Common myeloid progenitor, CD34-positive (primary cell): Measurements from ENCODE around the gene YPEL3.

Experiments
- CTCF ChIA-PET: fragments of 350-600 bp; sonication (Branson Sonifier 250); formaldehyde crosslinking; loops from one replicate; lab custom pipeline; 2021; ENCODE audit warnings: antibody characterized with exemption; lab: Charles Lee
- POLR2A ChIA-PET: fragments of 350-600 bp; sonication (Branson Sonifier 250); formaldehyde crosslinking; loops from one replicate; lab custom pipeline; 2021; ENCODE audit warnings: antibody characterized with exemption; lab: Charles Lee
- DNase-seq, 3 donors: peaks; one replicate each; pipeline versions ENCODE4 v3.0.0 to v3.0.0-alpha.2; 2013
- H3K27ac ChIP-seq, 2 experiments: 1 replicate in 1 of 2; 2 replicates in 1 of 2; pipeline ENCODE4 v1.7.0; 2013; ENCODE audit warnings: inconsistent platforms in 2 of 2, low read length in 2 of 2, mild to moderate bottlenecking in 2 of 2, low read depth in 1 of 2, moderate library complexity in 1 of 2; ENCODE audit not compliant: severe bottlenecking in 2 of 2, insufficient read depth in 1 of 2, poor library complexity in 1 of 2
- H3K27me3 ChIP-seq, 5 experiments: replicated peaks in 2 of 5; 1 replicate in 3 of 5; 2 replicates in 2 of 5; pipeline versions ENCODE4 v1.6.1 to v1.7.0; 2013; ENCODE audit warnings: low read length in 4 of 5, mild to moderate bottlenecking in 2 of 5, moderate library complexity in 2 of 5, inconsistent platforms in 1 of 5; ENCODE audit not compliant: insufficient read depth in 5 of 5, control insufficient read depth in 4 of 5
- H3K36me3 ChIP-seq, 4 experiments: 1 replicate in 2 of 4; 2 replicates in 2 of 4; pipeline versions ENCODE4 v1.6.1 to v1.7.0; 2013; ENCODE audit warnings: low read length in 3 of 4, control low read depth in 1 of 4, mild to moderate bottlenecking in 1 of 4; ENCODE audit not compliant: control insufficient read depth in 4 of 4, insufficient read depth in 4 of 4
- H3K4me1 ChIP-seq, 4 experiments: 1 replicate in 3 of 4; 2 replicates in 1 of 4; pipeline versions ENCODE4 v1.6.1 to v1.7.1; 2013; ENCODE audit warnings: low read length in 3 of 4, mild to moderate bottlenecking in 3 of 4, control low read depth in 1 of 4, inconsistent platforms in 1 of 4, moderate library complexity in 1 of 4; ENCODE audit not compliant: control insufficient read depth in 4 of 4, insufficient read depth in 4 of 4; ENCODE audit errors: control extremely low read depth in 1 of 4
- H3K4me3 ChIP-seq, 7 experiments: 1 replicate in 4 of 7; 2 replicates in 3 of 7; pipeline versions ENCODE4 v1.5.1 to v1.7.0; 2013; ENCODE audit warnings: mild to moderate bottlenecking in 7 of 7, low read length in 6 of 7, moderate library complexity in 6 of 7, inconsistent platforms in 2 of 7, low read depth in 2 of 7, control low read depth in 1 of 7; ENCODE audit not compliant: insufficient read depth in 4 of 7, control insufficient read depth in 1 of 7; ENCODE audit errors: extremely low read depth in 1 of 7
- H3K9me3 ChIP-seq, 5 experiments: 1 replicate in 4 of 5; 2 replicates in 1 of 5; pipeline versions ENCODE4 v1.6.1 to v1.7.1; 2013; ENCODE audit warnings: low read length in 4 of 5, mild to moderate bottlenecking in 2 of 5, inconsistent platforms in 1 of 5, low read depth in 1 of 5, moderate library complexity in 1 of 5; ENCODE audit not compliant: control insufficient read depth in 4 of 5, insufficient read depth in 2 of 5; ENCODE audit errors: control extremely low read depth in 1 of 5
- WGBS: methylation state at CpG from one replicate; pipeline ENCODE4 v1.1.5; 2013; ENCODE audit not compliant: insufficient coverage; 5-methylcytosine and 5-hydroxymethylcytosine counted together

The YPEL3 gene

DNA sequence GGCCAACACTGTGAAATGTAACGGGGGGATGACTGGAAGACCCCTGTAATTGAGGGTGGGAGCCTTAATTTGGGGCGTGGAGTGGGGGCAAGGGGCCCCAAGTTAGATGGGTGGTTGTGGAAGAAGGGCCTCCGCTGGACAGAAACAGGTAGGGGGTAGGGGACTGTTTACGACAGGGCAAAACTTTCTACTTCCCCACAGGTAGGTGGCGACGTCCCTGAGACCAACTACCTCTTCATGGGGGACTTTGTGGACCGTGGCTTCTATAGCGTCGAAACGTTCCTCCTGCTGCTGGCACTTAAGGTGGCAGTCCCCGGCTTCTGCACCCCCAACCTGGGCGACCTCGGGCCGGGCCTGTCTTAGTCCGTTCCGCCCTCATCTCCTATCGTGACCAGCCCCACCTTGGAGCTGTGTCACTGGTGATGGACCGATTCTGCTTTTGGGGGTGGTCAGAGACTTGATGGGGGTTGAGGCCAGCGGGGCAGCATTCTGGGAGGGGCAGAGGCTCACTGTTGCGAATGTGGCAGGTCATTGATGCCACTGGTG, 13.4 kb downstream of the YPEL3 start:
- POLR2A ChIA-PET, result no interaction called here
- peaks cover 15 to 73% (median 58%) of the 10 kb centered on the region in 4 experiments for H3K36me3 ChIP-seq
- peaks cover 0 to 8% (median 3%) of the 10 kb centered on the region in 4 experiments for H3K4me1 ChIP-seq
- CTCF ChIA-PET, result interaction anchor here (0.9 to 19.2 kb wide), 6 partner anchors 9 to 77 kb away, joined by 3 to 235 read pairs (median 4); partner anchors contain the start of genes ALDOA, TBX6 and YPEL3
- DNase-seq, result peak in 2 of 3 donors; percentile 25 to 31
- no peak overlapping the region for H3K27ac ChIP-seq
- no peak overlapping the region for H3K4me3 ChIP-seq
- no peaks in the 10 kb centered on the region for H3K9me3 ChIP-seq
- no peaks in the 10 kb centered on the region for H3K27me3 ChIP-seq
- WGBS, result 98% methylated on average over 16 of the region's 20 CpGs

DNA sequence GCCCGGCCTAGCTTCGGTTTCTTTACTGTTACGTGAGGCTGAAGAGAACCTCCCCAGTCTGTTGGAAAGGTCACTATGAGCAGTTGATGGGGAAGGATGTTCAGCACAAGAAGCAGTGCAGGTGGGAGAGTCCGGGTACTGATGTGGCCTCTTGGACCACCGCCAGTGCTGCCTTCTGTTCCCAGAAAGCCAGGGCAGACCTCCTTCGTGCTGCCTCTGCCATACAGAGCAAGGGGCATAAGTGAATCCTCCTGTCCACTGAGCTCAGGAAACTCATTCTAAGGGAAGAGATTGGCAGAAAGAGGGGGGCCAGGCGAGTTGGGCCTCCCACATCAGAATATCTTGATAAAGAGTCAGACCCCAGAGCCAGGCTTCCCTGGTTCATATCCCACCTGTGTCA, 16.5 kb downstream of the YPEL3 start:
- Histone ChIP-seq H3K36me3 (peaks cover 11 to 67% (median 53%) of the 10 kb centered on the region in 4 experiments), H3K4me1 (peaks cover 6 to 33% (median 19%) of the 10 kb centered on the region in 4 experiments), H3K27me3 (no peaks in the 10 kb centered on the region), H3K9me3 (no peaks in the 10 kb centered on the region), H3K27ac (no peak overlapping the region), H3K4me3 (no peak overlapping the region)
- CTCF ChIA-PET, result interaction anchor here (1.0 to 19.2 kb wide), 6 partner anchors 10 to 23 kb away, joined by 3 to 235 read pairs (median 3); partner anchors contain the start of genes ALDOA, TBX6 and YPEL3
- POLR2A ChIA-PET, result interaction anchor here (0.5 to 1.9 kb wide), 2 partner anchors 12 to 396 kb away, joined by 3 to 8 read pairs; no protein-coding TSS in a partner anchor
- WGBS, result 95% methylated on average over 7 of the region's 7 CpGs
- DNase-seq, result no peak

DNA sequence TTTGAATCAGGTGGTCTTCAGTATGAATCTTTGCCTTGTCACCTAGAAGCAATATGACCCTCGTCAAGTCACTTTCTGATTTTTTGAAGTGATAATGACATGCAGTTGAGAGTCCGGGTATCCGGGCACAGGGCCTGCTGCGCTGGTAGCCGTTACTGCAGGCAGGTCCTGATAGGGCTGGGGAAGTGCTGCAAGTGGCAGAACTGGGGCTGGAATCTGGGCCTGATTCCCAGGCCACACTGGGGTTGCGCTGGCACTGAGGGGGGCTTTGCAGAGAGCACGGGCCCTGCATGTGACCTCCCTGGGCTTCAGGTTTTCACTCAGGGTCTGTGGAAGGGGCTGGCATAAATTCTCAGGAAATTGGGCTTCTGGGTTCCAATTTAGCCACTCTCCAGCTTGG, 17.3 kb downstream of the YPEL3 start:
- Histone ChIP-seq H3K4me3 (no peak overlapping the region), H3K9me3 (no peaks in the 10 kb centered on the region), H3K4me1 (peaks cover 6 to 33% (median 19%) of the 10 kb centered on the region in 4 experiments), H3K36me3 (peaks cover 7 to 59% (median 46%) of the 10 kb centered on the region in 4 experiments), H3K27me3 (no peaks in the 10 kb centered on the region), H3K27ac (peak overlapping the region in 1 of 2 experiments; percentile 36)
- POLR2A ChIA-PET, result interaction anchor here (1.9 kb wide), 1 partner anchor 12 kb away, joined by 8 read pairs; no protein-coding TSS in a partner anchor
- CTCF ChIA-PET, result interaction anchor here (1.2 to 19.2 kb wide), 4 partner anchors 10 to 13 kb away, joined by 3 to 235 read pairs (median 6); partner anchors contain the start of genes ALDOA, TBX6 and YPEL3
- DNase-seq, result no peak
- whole genome bisulfite sequencing, result 92% methylated on average over 7 of the region's 7 CpGs

DNA sequence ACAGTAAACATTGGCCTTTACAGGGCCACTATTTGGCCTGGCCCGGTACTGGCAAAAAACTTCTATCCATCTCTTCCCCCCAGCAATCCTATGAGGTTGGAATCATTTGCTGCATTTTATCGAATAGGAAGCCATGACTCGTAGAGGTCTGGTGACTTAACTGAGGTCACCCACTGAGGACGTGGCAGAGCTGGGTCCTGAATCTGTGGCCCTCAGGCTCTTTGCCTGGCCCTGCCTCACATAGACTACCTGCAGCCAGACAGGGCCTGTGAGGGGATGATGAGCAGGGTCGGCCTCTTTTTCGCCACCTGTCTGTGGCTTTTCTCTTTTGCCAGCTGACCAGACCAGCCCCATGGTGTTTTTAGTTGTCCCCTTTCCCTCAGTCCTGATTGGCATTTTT, 18.4 kb downstream of the YPEL3 start:
- H3K36me3 ChIP-seq, result peaks cover 5 to 49% (median 38%) of the 10 kb centered on the region in 4 experiments
- peak overlapping the region in 2 of 7 experiments; percentile 5 to 94 for H3K4me3 ChIP-seq
- H3K4me1 ChIP-seq, result peaks cover 6 to 33% (median 19%) of the 10 kb centered on the region in 4 experiments
- WGBS, result 95% methylated on average over 6 of the region's 6 CpGs
- no peaks in the 10 kb centered on the region for H3K27me3 ChIP-seq
- H3K9me3 ChIP-seq, result no peaks in the 10 kb centered on the region
- DNase-seq, result no peak
- ChIA-PET CTCF (interaction anchor here (1.5 to 19.2 kb wide), 3 partner anchors 9 to 14 kb away, joined by 5 to 235 read pairs (median 8); partner anchors contain the start of genes ALDOA, TBX6 and YPEL3), POLR2A (interaction anchor here (1.0 to 1.9 kb wide), 2 partner anchors 9 to 12 kb away, joined by 4 to 8 read pairs; partner anchors contain the start of gene ALDOA)
- peak overlapping the region; percentile 9 to 91 for H3K27ac ChIP-seq

DNA sequence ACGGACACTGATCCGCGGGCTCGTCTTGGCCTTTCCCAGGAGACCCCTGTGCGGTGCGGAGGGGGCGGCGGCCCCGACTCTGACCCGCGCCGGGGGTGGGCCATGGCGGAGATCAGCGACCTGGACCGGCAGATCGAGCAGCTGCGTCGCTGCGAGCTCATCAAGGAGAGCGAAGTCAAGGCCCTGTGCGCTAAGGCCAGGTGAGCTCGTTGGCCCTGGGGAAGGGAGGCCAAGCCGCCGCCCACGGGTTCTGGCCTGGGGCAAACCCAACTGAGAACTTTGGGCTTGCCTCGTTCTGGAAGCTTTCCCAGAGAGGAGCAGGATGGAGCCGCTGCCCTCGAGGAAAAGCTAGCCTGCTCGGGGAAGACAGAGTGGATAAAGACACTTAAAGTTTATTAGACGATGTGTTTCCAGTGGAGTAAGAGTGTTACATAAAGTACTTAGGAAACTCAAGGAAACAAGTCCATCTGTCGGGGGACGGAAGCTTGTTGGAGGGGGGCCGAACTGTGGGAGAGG, 19.7 kb downstream of the YPEL3 start:
- Histone ChIP-seq H3K9me3 (no peaks in the 10 kb centered on the region), H3K4me3 (peak overlapping the region; percentile 80 to 96 (median 91)), H3K27ac (peak overlapping the region; percentile 79 to 91), H3K36me3 (peaks cover 10 to 51% (median 38%) of the 10 kb centered on the region in 4 experiments), H3K27me3 (no peaks in the 10 kb centered on the region), H3K4me1 (peaks cover 6 to 33% (median 19%) of the 10 kb centered on the region in 4 experiments)
- CTCF ChIA-PET, result interaction anchor here (1.2 to 19.2 kb wide), 4 partner anchors 8 to 15 kb away, joined by 4 to 235 read pairs (median 6); partner anchors contain the start of genes ALDOA, TBX6 and YPEL3
- POLR2A ChIA-PET, result interaction anchor here (1.9 kb wide), 2 partner anchors 10 to 16 kb away, joined by 8 to 11 read pairs; partner anchors contain the start of genes ALDOA and TBX6
- peak in 1 of 3 donors; percentile 52 for DNase-seq
- under 1% methylated on average over 32 of the region's 33 CpGs for WGBS

DNA sequence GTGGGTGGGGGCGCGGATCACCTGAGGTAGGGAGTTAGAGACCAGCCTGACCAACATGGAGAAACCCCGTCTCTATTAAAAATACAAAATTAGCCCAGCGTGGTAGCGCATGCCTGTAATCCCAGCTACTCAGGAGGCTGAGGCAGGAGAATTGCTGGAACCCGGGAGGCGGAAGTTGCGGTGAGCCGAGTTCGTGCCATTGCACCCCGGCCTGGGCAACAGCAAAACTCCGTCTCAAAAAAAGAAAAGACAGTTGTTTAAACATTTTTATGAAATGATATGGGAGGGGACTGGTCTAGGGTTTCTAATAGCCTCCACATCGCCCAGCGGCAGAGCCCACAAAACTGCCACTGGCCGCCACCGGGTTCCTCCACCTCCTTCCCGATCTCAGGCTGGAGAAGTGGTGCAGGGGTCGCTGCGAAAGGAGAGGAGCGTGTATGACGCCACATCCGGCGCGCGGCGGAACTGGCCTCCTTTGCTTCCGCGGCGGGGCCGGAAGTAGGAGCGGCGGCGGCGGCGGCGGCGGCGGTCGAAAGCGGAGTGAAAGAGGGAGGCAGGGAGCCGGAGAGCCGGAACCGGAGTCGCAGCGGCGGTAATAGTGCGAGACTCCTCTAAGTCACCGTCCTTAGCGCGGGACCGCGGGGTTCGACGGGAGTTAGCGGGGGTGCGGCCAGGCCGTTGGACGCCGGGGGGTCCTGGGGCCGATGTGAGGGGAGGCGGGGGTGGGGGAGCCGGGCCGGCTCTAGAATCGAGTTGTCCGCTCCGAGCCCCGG, 20.3 kb downstream of the YPEL3 start, which contains the start of gene PPP4C:
TSS of gene PPP4C (plus strand) at position 492 of the 773 bp plus-strand sequence. CDS start 384 bp downstream, outside the sequence.
- H3K4me3 ChIP-seq, result peak within 1 kb of the TSS; percentile 80 to 96 (median 91)
- H3K36me3 ChIP-seq, result peaks cover 8 to 51% (median 37%) of the 10 kb centered on the region in 4 experiments
- POLR2A ChIA-PET, result interaction anchor here (0.7 to 1.9 kb wide), 4 partner anchors 9 to 17 kb away, joined by 4 to 11 read pairs (median 6); partner anchors contain the start of genes ALDOA and TBX6
- DNase-seq, result peak; percentile 89 to 93 (median 91)
- 3% methylated on average over 50 of the region's 67 CpGs for whole genome bisulfite sequencing
- CTCF ChIA-PET, result interaction anchor here (1.2 to 19.2 kb wide), 3 partner anchors 9 to 16 kb away, joined by 4 to 235 read pairs (median 5); partner anchors contain the start of genes ALDOA, TBX6 and YPEL3
- H3K4me1 ChIP-seq, result peaks cover 6 to 33% (median 19%) of the 10 kb centered on the region in 4 experiments
- no peaks in the 10 kb centered on the region for H3K9me3 ChIP-seq
- peak within 1 kb of the TSS; percentile 79 to 91 for H3K27ac ChIP-seq
- H3K27me3 ChIP-seq, result no peaks in the 10 kb centered on the region
